Activated T-cell treated with anti-CD3 and anti-CD28 coated beads for 48 hours (primary cell): ENCODE measurements around the gene CFAP57.

Source experiments
- DNase-seq: peaks from one replicate; pipeline ENCODE4 v3.0.0-alpha.2; 2020; ENCODE audit warnings: low read depth

Gene CFAP57

GRCh38 chr1:43227143-43227764 lies 55.1 kb downstream of the CFAP57 start:
- peak; percentile 71 for DNase-seq

DNA sequence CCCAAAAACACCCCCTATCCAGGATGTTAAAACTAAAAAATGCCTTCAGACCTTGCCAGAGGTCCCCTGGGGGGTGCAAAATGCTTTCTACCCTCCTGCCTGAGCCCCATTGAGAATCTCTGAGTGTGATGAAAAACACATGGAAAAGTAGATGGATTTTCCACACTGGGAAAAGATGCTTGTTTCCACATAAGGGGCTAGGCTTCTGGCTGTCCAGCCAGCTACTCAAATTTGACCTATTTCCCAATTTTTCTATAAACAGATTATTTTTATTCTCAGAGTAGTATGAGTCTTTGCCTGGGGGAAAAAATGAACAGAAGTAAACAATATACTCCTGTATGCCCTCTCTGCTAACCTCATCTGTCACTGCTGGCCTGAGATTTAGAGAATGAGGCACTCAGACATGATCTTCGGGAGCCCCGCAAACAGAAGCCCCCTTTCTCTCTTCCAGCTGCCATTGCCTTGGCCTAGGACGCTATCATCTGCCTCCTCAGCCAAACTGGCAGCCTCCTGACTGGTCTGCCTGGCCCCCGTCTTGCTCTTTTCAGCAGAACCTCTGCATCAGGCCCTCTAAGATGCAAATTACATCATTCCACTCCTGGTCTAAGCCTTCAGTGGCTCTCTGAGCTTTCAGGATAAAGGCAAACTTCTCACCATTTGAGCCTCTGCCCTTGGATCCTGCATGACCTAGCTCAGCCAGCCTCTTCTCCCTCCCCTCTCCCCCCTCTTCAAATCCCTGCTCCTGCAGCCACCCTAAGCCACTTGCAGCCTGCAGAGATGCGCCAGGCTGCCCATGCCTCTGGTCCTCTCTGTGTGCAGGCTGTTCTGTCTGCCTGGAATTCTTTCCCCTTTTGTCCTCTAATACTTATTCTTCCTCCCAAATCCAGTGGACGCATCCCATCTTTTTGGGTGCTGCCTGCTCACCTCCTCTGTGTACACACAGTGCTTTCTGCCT lies 58.0 kb downstream of the CFAP57 start:
- no peak for DNase-seq

- DNase-seq = no peak
Observed at GRCh38 chr1:43232074-43232473, 59.9 kb downstream of the CFAP57 start.

DNA sequence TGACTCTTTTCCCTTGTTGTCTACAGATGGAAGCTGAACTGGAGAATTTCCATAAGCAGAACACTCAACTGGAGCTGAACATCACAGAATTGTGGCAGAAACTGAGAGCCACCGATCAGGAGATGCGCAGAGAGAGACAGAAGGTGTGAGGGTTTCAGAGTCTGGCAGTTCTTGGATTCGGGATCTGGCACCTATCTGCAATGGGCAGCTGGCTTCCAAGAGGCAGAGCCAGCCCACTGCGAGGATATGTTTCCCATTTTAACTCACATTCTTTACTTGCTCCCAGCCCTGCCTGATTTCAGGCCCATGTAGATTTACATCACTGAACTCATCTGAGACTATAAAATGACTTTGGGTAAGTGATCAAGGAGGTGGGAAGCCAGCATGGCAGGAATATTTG lies 60.4 kb downstream of the CFAP57 start:
- no peak for DNase-seq

- no peak for DNase-seq
Observed at GRCh38 chr1:43233631-43234030, 61.5 kb downstream of the CFAP57 start.

- no peak for DNase-seq
Observed at GRCh38 chr1:43234267-43234666, 62.1 kb downstream of the CFAP57 start.

GRCh38 chr1:43235040-43235439 lies 62.9 kb downstream of the CFAP57 start:
- DNase-seq = no peak

DNA sequence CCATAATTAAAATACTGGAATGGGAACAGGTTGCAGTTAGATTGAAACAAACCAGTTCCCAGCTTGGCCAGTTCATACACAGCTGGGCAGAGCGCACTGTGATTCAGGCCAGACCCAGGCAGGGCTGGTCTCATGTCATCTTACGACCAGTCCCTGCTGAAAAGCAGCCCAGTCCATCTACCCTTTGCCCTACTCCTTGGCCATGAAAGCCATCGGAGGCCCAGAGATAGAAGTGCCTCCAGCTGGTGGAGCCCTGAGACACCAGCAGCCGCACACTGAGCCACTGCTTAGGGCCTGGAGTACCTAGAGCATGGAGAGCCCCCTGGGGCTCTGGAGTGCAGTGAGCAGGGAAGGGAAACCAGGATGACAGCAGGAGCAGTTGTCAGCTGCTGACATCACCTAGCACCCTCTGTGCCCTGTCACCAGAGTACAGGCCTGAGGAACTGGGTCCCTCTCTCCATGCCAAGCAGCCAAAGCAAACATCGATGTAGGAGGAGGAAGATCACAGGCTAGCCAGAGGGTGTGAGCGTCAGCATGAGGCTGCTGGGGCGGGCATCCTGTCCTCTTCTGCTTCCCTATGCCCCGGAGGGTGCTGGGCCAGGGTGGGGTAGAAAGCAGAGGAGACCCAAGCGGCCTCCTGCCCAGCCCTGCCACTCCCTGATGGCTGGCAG lies 63.5 kb downstream of the CFAP57 start:
- no peak for DNase-seq

- DNase-seq = no peak
Observed at GRCh38 chr1:43237121-43237520, 65.0 kb downstream of the CFAP57 start.

DNA sequence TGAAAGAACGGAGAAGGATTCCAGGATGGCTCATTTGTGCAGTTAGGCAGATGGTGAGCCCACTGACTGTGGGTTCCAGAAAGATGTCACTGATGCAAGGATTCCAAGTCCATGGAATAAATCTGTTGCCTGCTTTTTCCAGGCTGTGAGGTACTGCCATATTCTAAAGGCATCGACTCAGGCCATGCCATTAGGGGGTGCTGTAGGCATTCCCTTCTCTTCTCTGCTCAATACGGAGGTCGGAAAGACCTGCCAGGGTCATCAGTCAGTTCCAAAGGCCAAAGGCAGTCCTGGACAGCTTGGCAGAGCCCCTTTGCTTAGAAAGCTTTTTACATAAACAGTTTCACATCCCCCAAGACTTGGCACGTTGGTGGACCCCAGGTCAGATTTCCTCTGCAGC lies 66.0 kb downstream of the CFAP57 start:
- DNase-seq = peak; percentile 25

GRCh38 chr1:43238991-43239469 lies 66.9 kb downstream of the CFAP57 start:
- no peak for DNase-seq

DNA sequence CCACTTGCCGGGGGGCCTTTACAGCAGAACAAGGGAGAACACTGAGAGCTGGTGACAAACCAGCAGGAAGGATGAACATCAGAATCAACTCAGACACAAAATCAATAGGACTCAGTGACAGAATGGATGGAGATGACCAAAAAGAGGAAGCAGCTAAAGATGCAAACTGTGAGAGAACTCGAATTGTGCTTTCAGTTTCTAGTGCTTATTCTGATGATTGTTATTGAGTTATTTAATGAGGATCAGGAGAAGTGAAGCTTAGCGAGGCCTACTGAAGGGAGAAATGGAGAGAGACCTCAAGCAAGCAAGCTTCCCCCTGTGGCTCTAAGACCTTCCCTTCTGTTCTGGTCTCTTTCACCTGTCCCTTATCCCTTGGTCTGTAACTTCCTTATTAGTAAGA lies 67.4 kb downstream of the CFAP57 start:
- no peak for DNase-seq

GRCh38 chr1:43241413-43241836 lies 69.3 kb downstream of the CFAP57 start:
- DNase-seq = no peak

- no peak for DNase-seq
Observed at GRCh38 chr1:43243299-43243698, 71.2 kb downstream of the CFAP57 start.

DNA sequence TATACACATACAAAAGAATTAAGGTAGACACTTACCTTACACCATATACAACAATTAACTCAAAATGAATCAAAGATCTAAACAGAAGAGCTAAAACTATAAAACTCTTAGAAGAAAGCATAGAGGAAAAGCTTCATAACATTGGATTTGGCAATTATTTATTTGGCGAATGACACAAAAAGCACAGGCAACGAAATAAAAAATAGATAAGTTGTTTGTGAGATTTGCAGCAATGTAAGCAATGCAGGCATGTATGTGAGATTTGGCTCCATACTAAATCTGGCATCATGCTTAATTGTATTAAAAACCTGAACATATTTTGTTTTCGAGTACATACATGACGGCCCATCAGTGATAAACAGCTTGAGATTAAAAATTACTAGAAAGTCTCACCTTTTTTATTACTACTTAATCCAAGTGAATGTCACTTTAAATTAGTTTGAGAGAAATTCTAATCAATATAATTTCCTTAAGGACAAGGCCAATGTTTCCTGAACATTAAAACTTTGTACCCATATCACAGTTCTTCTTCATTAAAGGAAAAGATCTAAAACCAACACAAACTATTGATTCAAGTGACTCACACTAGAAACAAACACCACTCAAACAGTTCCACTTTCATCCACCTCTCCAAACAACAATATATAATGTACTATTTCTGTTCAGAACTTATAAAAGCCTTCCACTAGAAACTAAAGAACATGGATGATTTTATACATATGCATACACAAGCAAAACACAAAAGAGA lies 74.5 kb downstream of the CFAP57 start:
- no peak for DNase-seq

GRCh38 chr1:43247256-43247921 lies 75.3 kb downstream of the CFAP57 start:
- DNase-seq = no peak

DNA sequence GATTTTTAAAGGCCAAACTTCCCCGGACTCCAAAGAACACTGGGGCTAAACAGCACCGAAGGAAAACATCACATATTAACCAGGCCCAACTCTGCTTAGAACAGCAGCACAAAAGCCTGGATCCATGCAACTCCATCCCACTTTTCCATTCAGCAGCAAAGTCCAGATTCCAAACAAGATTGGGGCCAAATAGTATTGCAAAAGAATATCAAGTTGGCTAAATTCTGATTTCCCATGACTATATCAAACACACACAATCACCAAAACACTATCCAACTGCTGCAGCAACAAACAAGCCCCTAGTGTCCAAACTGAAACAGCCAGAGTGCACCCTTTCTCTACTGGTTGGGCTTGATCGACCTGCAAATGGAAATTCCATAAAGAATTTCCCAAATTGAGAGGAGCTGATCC lies 78.2 kb downstream of the CFAP57 start:
- DNase-seq = no peak

GRCh38 chr1:43251024-43251423 lies 78.9 kb downstream of the CFAP57 start:
- no peak for DNase-seq

GRCh38 chr1:43252225-43252624 lies 80.1 kb downstream of the CFAP57 start:
- no peak for DNase-seq

GRCh38 chr1:43253173-43253572 lies 81.0 kb downstream of the CFAP57 start:
- no peak for DNase-seq

DNA sequence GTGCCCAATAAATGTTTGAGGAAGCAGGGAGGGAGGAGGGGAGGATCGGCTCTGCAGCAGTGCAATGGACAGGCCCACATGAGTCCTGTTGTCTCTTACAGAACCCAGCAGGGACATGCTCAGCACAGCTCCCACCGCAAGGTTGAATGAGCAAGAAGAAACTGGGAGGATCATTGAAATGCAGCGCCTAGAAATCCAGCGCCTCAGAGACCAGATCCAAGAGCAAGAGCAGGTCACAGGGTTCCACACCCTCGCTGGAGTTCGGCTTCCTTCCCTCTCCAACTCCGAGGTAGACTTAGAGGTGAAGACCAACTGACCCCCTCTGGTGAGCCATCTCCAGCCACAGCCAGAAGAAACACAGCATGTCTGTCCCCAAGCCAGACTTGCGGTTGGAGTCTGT lies 81.7 kb downstream of the CFAP57 start:
- no peak for DNase-seq
